Glutamatergic neuron (in vitro differentiated cells): Measurements from ENCODE around the gene MYOZ3. TPM values are rescaled to one million over a fixed set of nuclear protein-coding genes. Genes with fewer than 3 reads are reported as not detected.

ENCODE experiments used
- DNase-seq: peaks from one replicate; pipeline ENCODE4 v3.0.0; 2022
- H3K27ac Mint-ChIP-seq: one replicate; pipeline ENCODE4 v1.8.0; 2020; ENCODE audit warnings: mild to moderate bottlenecking, mixed read lengths, inconsistent platforms; ENCODE audit not compliant: unreplicated experiment
- H3K27me3 Mint-ChIP-seq: one replicate; pipeline ENCODE4 v1.8.0; 2020; ENCODE audit warnings: mild to moderate bottlenecking, moderate library complexity, mixed read lengths, inconsistent platforms; ENCODE audit not compliant: unreplicated experiment
- H3K36me3 Mint-ChIP-seq: one replicate; pipeline ENCODE4 v1.8.0; 2020; ENCODE audit warnings: mild to moderate bottlenecking, mixed read lengths, inconsistent platforms; ENCODE audit not compliant: unreplicated experiment
- H3K4me1 Mint-ChIP-seq: one replicate; pipeline ENCODE4 v1.8.0; 2020; ENCODE audit warnings: mild to moderate bottlenecking, low read depth, mixed read lengths, inconsistent platforms; ENCODE audit not compliant: unreplicated experiment
- H3K4me3 Mint-ChIP-seq: one replicate; pipeline ENCODE4 v1.8.0; 2020; ENCODE audit warnings: mild to moderate bottlenecking, mixed read lengths, inconsistent platforms; ENCODE audit not compliant: unreplicated experiment
- H3K9me3 Mint-ChIP-seq: one replicate; pipeline ENCODE4 v1.8.0; 2020; ENCODE audit warnings: mild to moderate bottlenecking, moderate library complexity, mixed read lengths, inconsistent platforms; ENCODE audit not compliant: unreplicated experiment
- CTCF ChIP-seq: fragments of 200-600 bp; sonication (generic); IDR thresholded peaks from one replicate; pipeline ENCODE4 v1.5.0; 2021; ENCODE audit not compliant: partially characterized antibody, unreplicated experiment
- total RNA-seq: library from RNA; stranded (reverse); fragmentation: NEBNext Ultra II Directional; extraction: Animal tissue kit (Norgen Biotek cat#: 25700); gene quantifications from one replicate; pipeline ENCODE4 v1.2.1, GENCODE V29; 2021; ENCODE audit not compliant: unreplicated experiment

Gene MYOZ3
- total RNA-seq, 1 donor from 2014 or later = 0.64 TPM

- H3K27ac Mint-ChIP-seq = no peak overlapping the region
- H3K9me3 Mint-ChIP-seq = no peaks in the 10 kb centered on the region
- H3K4me3 Mint-ChIP-seq = no peak overlapping the region
Observed at GRCh38 chr5:150663936-150664335, 2.9 kb downstream of the MYOZ3 start.

GRCh38 chr5:150665044-150665443, 4.0 kb downstream of the MYOZ3 start:
- Mint-ChIP-seq H3K27me3 (peaks cover 2% of the 10 kb centered on the region), H3K27ac (no peak overlapping the region)

More at GRCh38 chr5:150663936-150664335, 2.9 kb downstream of the MYOZ3 start:
- H3K4me1 Mint-ChIP-seq = peaks cover 5% of the 10 kb centered on the region
- peaks cover 2% of the 10 kb centered on the region for H3K27me3 Mint-ChIP-seq
- H3K36me3 Mint-ChIP-seq = no peaks in the 10 kb centered on the region
- DNase-seq = no peak
- TF ChIP-seq CTCF = no peak

GRCh38 chr5:150670275-150670947, 9.4 kb downstream of the MYOZ3 start:
- DNase-seq = no peak
- no peak for TF ChIP-seq CTCF

More at GRCh38 chr5:150665044-150665443, 4.0 kb downstream of the MYOZ3 start:
- H3K36me3 Mint-ChIP-seq = no peaks in the 10 kb centered on the region
- peaks cover 5% of the 10 kb centered on the region for H3K4me1 Mint-ChIP-seq
- no peaks in the 10 kb centered on the region for H3K9me3 Mint-ChIP-seq
- DNase-seq = no peak
- no peak overlapping the region for H3K4me3 Mint-ChIP-seq
- TF ChIP-seq CTCF = no peak

GRCh38 chr5:150670948-150671310, 9.9 kb downstream of the MYOZ3 start:
- no peaks in the 10 kb centered on the region for H3K36me3 Mint-ChIP-seq
- peaks cover 2% of the 10 kb centered on the region for H3K27me3 Mint-ChIP-seq
- no peak for TF ChIP-seq CTCF
- H3K4me1 Mint-ChIP-seq = peaks cover 1% of the 10 kb centered on the region
- H3K27ac Mint-ChIP-seq = no peak overlapping the region
- H3K9me3 Mint-ChIP-seq = no peaks in the 10 kb centered on the region
- DNase-seq = no peak
- peak overlapping the region; percentile 74 for H3K4me3 Mint-ChIP-seq

More at GRCh38 chr5:150670275-150670947, 9.4 kb downstream of the MYOZ3 start:
- H3K36me3 Mint-ChIP-seq = no peaks in the 10 kb centered on the region
- H3K27me3 Mint-ChIP-seq = peaks cover 2% of the 10 kb centered on the region
- H3K9me3 Mint-ChIP-seq = no peaks in the 10 kb centered on the region
- H3K4me3 Mint-ChIP-seq = peak overlapping the region; percentile 74
- H3K27ac Mint-ChIP-seq = no peak overlapping the region
- H3K4me1 Mint-ChIP-seq = peaks cover 1% of the 10 kb centered on the region

GRCh38 chr5:150671509-150672236, 10.6 kb downstream of the MYOZ3 start:
- Mint-ChIP-seq H3K27ac (no peak overlapping the region), H3K27me3 (peaks cover 2% of the 10 kb centered on the region), H3K4me3 (peak overlapping the region; percentile 81), H3K4me1 (peaks cover 1% of the 10 kb centered on the region), H3K9me3 (no peaks in the 10 kb centered on the region), H3K36me3 (no peaks in the 10 kb centered on the region)
- DNase-seq = peak; percentile 43
- no peak for TF ChIP-seq CTCF
